Nephron progenitor cell (in vitro differentiated cells): ENCODE data around the gene CELSR2.

Source experiments
- DNase-seq: peaks from one replicate; pipeline ENCODE4 v3.0.0; 2021
- H3K27ac Mint-ChIP-seq: 2 replicates; pipeline ENCODE4 v1.8.0; 2021; ENCODE audit warnings: mild to moderate bottlenecking, moderate library complexity, mixed read lengths
- H3K27me3 Mint-ChIP-seq: 2 replicates; pipeline ENCODE4 v1.8.0; 2021; ENCODE audit warnings: mild to moderate bottlenecking, low read depth, mixed read lengths; ENCODE audit not compliant: poor library complexity
- H3K36me3 Mint-ChIP-seq: 2 replicates; pipeline ENCODE4 v1.8.0; 2021; ENCODE audit warnings: low read depth, mixed read lengths
- H3K4me1 Mint-ChIP-seq: 2 replicates; pipeline ENCODE4 v1.8.0; 2021; ENCODE audit warnings: mixed read lengths
- H3K4me3 Mint-ChIP-seq: 2 replicates; pipeline ENCODE4 v1.8.0; 2021; ENCODE audit warnings: mild to moderate bottlenecking, moderate library complexity, mixed read lengths
- H3K9me3 Mint-ChIP-seq: 2 replicates; pipeline ENCODE4 v1.8.0; 2021; ENCODE audit warnings: mild to moderate bottlenecking, moderate library complexity, mixed read lengths
- CTCF ChIP-seq: fragments of 200-600 bp; sonication (generic); IDR thresholded peaks from 2 replicates; pipeline ENCODE4 v1.5.0; 2021; ENCODE audit warnings: antibody characterized with exemption

Gene CELSR2

GRCh38 chr1:109255678-109256077 lies 6.3 kb downstream of the CELSR2 start:
- Mint-ChIP-seq H3K4me3 (peak overlapping the region; percentile 72), H3K27me3 (peaks cover 25% of the 10 kb centered on the region), H3K36me3 (peaks cover 21% of the 10 kb centered on the region), H3K9me3 (peaks cover 19% of the 10 kb centered on the region), H3K4me1 (peaks cover 75% of the 10 kb centered on the region), H3K27ac (no peak overlapping the region)
- TF ChIP-seq CTCF, result no peak
- no peak for DNase-seq

- Mint-ChIP-seq H3K9me3 (peaks cover 15% of the 10 kb centered on the region), H3K4me3 (no peak overlapping the region), H3K27me3 (peaks cover 21% of the 10 kb centered on the region), H3K36me3 (peaks cover 17% of the 10 kb centered on the region), H3K4me1 (peaks cover 76% of the 10 kb centered on the region), H3K27ac (no peak overlapping the region)
- DNase-seq, result no peak
- no peak for TF ChIP-seq CTCF
Measured at GRCh38 chr1:109256085-109256484, 6.7 kb downstream of the CELSR2 start.

GRCh38 chr1:109256971-109257681 lies 7.8 kb downstream of the CELSR2 start:
- Mint-ChIP-seq H3K4me3 (no peak overlapping the region), H3K36me3 (peaks cover 7% of the 10 kb centered on the region), H3K27ac (no peak overlapping the region), H3K4me1 (peaks cover 73% of the 10 kb centered on the region), H3K9me3 (peaks cover 5% of the 10 kb centered on the region), H3K27me3 (peaks cover 10% of the 10 kb centered on the region)
- TF ChIP-seq CTCF, result no peak
- DNase-seq, result no peak

- TF ChIP-seq CTCF, result no peak
- H3K27me3 Mint-ChIP-seq, result peaks cover 5% of the 10 kb centered on the region
- H3K4me3 Mint-ChIP-seq, result no peak overlapping the region
- no peak for DNase-seq
- H3K9me3 Mint-ChIP-seq, result no peaks in the 10 kb centered on the region
- peaks cover 66% of the 10 kb centered on the region for H3K4me1 Mint-ChIP-seq
- H3K36me3 Mint-ChIP-seq, result no peaks in the 10 kb centered on the region
- H3K27ac Mint-ChIP-seq, result no peak overlapping the region
Measured at GRCh38 chr1:109257682-109258421, 8.5 kb downstream of the CELSR2 start.

GRCh38 chr1:109258481-109259466 lies 9.4 kb downstream of the CELSR2 start:
- Mint-ChIP-seq H3K36me3 (no peaks in the 10 kb centered on the region), H3K27me3 (peaks cover 8% of the 10 kb centered on the region), H3K9me3 (no peaks in the 10 kb centered on the region), H3K4me3 (no peak overlapping the region), H3K4me1 (peaks cover 60% of the 10 kb centered on the region), H3K27ac (no peak overlapping the region)
- no peak for TF ChIP-seq CTCF
- no peak for DNase-seq
